Endodermal cell (in vitro differentiated cells): ENCODE data around the gene FAM78A. TPM values are rescaled to one million over a fixed set of nuclear protein-coding genes. Genes with fewer than 3 reads are reported as not detected.

Experiments used
- DNase-seq: peaks from one replicate; pipeline ENCODE4 v3.0.0-alpha.2; 2017
- H3K27ac ChIP-seq: 2 replicates; pipeline ENCODE4 v1.5.1; 2013; ENCODE audit warnings: mild to moderate bottlenecking, low read depth, low read length, moderate library complexity
- H3K27me3 ChIP-seq: 2 replicates; pipeline ENCODE4 v1.6.1; 2013; ENCODE audit warnings: mild to moderate bottlenecking, low read length, moderate library complexity; ENCODE audit not compliant: insufficient read depth, control insufficient read depth, poor library complexity, severe bottlenecking
- H3K36me3 ChIP-seq: 2 replicates; pipeline ENCODE4 v1.7.0; 2013; ENCODE audit warnings: mild to moderate bottlenecking, low read length, moderate library complexity; ENCODE audit not compliant: control insufficient read depth, insufficient read depth
- H3K4me1 ChIP-seq: one replicate; pipeline ENCODE4 v1.7.0; 2013; ENCODE audit warnings: low read length; ENCODE audit not compliant: control insufficient read depth, insufficient read depth
- H3K4me3 ChIP-seq: 2 replicates; pipeline ENCODE4 v1.5.1; 2013; ENCODE audit warnings: mild to moderate bottlenecking, low read length, moderate library complexity
- H3K9ac ChIP-seq: 2 replicates; pipeline ENCODE4 v1.6.1; 2013; ENCODE audit warnings: mild to moderate bottlenecking, low read length, moderate library complexity; ENCODE audit not compliant: poor library complexity, severe bottlenecking; ENCODE audit errors: extremely low read depth
- H3K9me3 ChIP-seq: 2 replicates; pipeline ENCODE4 v1.6.1; 2013; ENCODE audit warnings: mild to moderate bottlenecking, low read length, moderate library complexity; ENCODE audit not compliant: control insufficient read depth
- H3K27ac Mint-ChIP-seq: 2 replicates; pipeline ENCODE4 v1.8.0; 2020; ENCODE audit warnings: mixed read lengths
- H3K27me3 Mint-ChIP-seq: 2 replicates; pipeline ENCODE4 v1.8.0; 2021; ENCODE audit warnings: mild to moderate bottlenecking, mixed read lengths; ENCODE audit not compliant: insufficient read depth
- H3K36me3 Mint-ChIP-seq: 2 replicates; pipeline ENCODE4 v1.8.0; 2020; ENCODE audit warnings: low read depth, mixed read lengths
- H3K4me1 Mint-ChIP-seq: 2 replicates; pipeline ENCODE4 v1.8.0; 2020; ENCODE audit warnings: mixed read lengths
- H3K4me3 Mint-ChIP-seq: 2 replicates; pipeline ENCODE4 v1.8.0; 2020; ENCODE audit warnings: mild to moderate bottlenecking, moderate library complexity, mixed read lengths
- H3K9me3 Mint-ChIP-seq: 2 replicates; pipeline ENCODE4 v1.8.0; 2020; ENCODE audit warnings: mild to moderate bottlenecking, mixed read lengths
- WGBS, 2 experiments: methylation state at CpG; one replicate each; pipeline versions ENCODE4 v1.1.5 to v1.1.7; 2013; ENCODE audit warnings: missing lambda C conversion rate in 2 of 2, mixed read lengths in 1 of 2; ENCODE audit not compliant: insufficient coverage in 1 of 2, insufficient read length in 1 of 2; 5-methylcytosine and 5-hydroxymethylcytosine counted together
- total RNA-seq, 2 donors: library from RNA; stranded (reverse); fragmentation: NEBNext Ultra II Directional in 1 of 2; extraction: Animal tissue kit (Norgen Biotek cat#: 25700) in 1 of 2; gene quantifications; 2 replicates in 1 of 2; 3 replicates in 1 of 2; pipeline ENCODE4 v1.2.1, GENCODE V29; 2021
- TF ChIP-seq, protein P1 (sequence below): fragments of 200-600 bp; sonication (generic); conservative IDR thresholded peaks from 2 replicates; pipeline ENCODE4 v1.5.0; 2021; ENCODE audit warnings: antibody characterized with exemption, mild to moderate bottlenecking

Gene FAM78A
- total RNA-seq, 2 donors from 2014 or later = 5.5 to 5.6 TPM

DNA sequence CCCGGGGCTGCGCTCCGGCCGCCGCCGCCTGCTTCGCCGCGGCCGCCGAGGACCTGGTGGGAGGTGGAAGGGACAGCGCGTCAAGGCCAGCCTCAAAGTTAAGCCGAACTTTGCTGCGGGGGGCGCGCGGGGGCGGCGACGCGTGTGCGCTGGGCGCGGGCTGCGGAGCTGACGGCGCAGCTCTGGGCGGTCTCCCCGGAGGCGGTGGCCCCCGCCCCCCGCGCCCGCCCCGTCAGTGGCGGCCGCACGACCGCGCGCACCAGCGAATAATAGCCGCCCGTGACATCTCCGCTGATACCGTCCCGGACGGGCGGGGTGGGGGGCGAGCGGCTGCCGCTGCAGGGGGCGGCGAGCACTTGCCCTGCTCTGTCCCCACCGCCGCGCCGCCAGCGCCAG is 579 bp upstream of the FAM78A start:
- 0 to 1% methylated on average over 6 to 60 of the region's 60 CpGs for WGBS, 2 experiments
- Mint-ChIP-seq H3K27me3 (peaks cover 39% of the 10 kb centered on the region), H3K9me3 (no peaks in the 10 kb centered on the region), H3K27ac (no peak overlapping the region), H3K36me3 (no peaks in the 10 kb centered on the region), H3K4me3 (peak overlapping the region; percentile 55), H3K4me1 (peaks cover 16% of the 10 kb centered on the region)
- TF ChIP-seq, protein P1, sequence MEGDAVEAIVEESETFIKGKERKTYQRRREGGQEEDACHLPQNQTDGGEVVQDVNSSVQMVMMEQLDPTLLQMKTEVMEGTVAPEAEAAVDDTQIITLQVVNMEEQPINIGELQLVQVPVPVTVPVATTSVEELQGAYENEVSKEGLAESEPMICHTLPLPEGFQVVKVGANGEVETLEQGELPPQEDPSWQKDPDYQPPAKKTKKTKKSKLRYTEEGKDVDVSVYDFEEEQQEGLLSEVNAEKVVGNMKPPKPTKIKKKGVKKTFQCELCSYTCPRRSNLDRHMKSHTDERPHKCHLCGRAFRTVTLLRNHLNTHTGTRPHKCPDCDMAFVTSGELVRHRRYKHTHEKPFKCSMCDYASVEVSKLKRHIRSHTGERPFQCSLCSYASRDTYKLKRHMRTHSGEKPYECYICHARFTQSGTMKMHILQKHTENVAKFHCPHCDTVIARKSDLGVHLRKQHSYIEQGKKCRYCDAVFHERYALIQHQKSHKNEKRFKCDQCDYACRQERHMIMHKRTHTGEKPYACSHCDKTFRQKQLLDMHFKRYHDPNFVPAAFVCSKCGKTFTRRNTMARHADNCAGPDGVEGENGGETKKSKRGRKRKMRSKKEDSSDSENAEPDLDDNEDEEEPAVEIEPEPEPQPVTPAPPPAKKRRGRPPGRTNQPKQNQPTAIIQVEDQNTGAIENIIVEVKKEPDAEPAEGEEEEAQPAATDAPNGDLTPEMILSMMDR = no peak
- peaks cover 30% of the 10 kb centered on the region for H3K27me3 ChIP-seq
- H3K9ac ChIP-seq = no peak overlapping the region
- no peak overlapping the region for H3K27ac ChIP-seq
- H3K36me3 ChIP-seq = no peaks in the 10 kb centered on the region
- H3K9me3 ChIP-seq = no peaks in the 10 kb centered on the region
- no peak for DNase-seq
- H3K4me1 ChIP-seq = no peaks in the 10 kb centered on the region
- peak overlapping the region; percentile 60 for H3K4me3 ChIP-seq

DNA sequence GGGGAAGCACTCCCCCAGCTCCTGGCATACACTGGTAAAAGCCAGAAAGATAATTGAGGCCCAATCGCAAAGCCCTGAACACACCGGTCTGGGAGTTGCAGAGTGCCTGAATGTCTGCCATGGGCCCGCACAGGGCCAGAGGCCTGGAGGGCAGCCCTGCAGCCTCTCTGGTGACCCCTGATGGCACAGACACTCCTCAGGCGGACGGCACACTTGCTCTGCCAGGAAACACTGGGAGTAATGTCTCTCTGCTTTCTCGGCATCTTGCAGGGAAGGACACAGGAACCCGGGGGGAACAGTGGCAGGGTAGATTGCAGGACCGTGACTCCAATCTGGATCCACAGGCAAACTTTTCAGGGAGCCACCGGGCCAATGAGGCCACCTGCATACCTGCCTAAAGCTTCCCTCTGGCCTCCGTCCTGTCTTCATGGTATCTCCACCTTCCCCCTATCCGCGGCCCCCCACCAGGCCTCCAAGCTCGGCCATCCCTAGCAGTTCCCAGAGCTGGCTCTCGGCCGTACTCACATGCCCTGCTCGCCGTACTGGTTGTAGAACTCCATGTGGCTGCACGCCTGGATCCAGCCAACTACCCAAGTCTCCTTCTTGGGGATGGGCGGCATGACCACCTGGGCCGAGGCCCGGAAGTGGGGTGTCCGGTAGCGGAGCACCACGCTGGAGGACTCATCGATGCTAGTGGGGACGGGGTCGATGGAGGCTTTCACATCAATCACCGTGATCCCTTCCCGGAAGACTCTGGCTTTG is 797 bp downstream of the FAM78A start:
- TF ChIP-seq, protein P1 = peak; percentile 69
- H3K4me1 Mint-ChIP-seq = peaks cover 15% of the 10 kb centered on the region
- WGBS, 2 experiments = 86 to 87% methylated on average over 27 to 29 of the region's 29 CpGs
- peak overlapping the region; percentile 55 for H3K4me3 Mint-ChIP-seq
- no peaks in the 10 kb centered on the region for H3K36me3 ChIP-seq
- peaks cover 16% of the 10 kb centered on the region for H3K27me3 ChIP-seq
- H3K4me3 ChIP-seq = no peak overlapping the region
- H3K36me3 Mint-ChIP-seq = no peaks in the 10 kb centered on the region
- no peaks in the 10 kb centered on the region for H3K4me1 ChIP-seq
- H3K9me3 ChIP-seq = no peaks in the 10 kb centered on the region
- H3K27me3 Mint-ChIP-seq = peaks cover 25% of the 10 kb centered on the region
- H3K9me3 Mint-ChIP-seq = no peaks in the 10 kb centered on the region
- peak; percentile 83 for DNase-seq
- no peak overlapping the region for H3K9ac ChIP-seq
- H3K27ac Mint-ChIP-seq = no peak overlapping the region
- no peak overlapping the region for H3K27ac ChIP-seq

DNA sequence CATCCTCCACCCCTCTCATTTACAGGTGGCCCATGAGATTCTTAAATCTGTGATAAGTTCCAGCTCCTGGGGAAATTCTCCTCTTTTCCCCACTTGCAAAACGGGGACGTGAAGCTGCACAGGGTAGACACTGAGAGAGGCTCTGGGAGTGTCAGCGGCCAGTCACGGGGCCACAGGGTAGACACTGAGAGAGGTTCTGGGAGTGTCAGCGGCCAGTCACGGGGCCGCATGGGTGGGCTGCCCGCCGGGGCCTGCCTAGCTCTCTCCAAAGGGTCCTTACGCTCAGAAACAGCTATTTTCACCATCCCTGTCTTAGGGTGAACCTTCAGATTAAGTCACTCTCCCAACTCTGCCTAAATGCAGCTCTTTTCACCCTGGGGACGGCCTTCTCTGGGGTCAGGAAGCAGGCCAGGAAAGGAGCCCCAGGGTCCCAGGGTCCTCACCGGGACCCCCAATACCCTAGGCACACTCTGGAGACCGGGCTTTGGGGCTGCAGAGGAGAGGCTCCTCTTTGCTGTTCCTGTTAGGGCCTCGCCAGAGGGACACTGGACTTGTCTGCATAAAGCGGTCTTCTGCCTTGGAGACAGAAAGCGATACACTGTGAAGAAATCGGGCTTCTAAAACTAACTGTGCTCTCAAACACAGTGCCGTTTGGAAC is 1.5 kb downstream of the FAM78A start:
- Histone ChIP-seq H3K27ac (no peak overlapping the region), H3K4me3 (no peak overlapping the region), H3K36me3 (no peaks in the 10 kb centered on the region), H3K9me3 (no peaks in the 10 kb centered on the region), H3K4me1 (no peaks in the 10 kb centered on the region), H3K27me3 (peaks cover 16% of the 10 kb centered on the region), H3K9ac (no peak overlapping the region)
- peak overlapping the region; percentile 55 for H3K4me3 Mint-ChIP-seq
- H3K27ac Mint-ChIP-seq = no peak overlapping the region
- TF ChIP-seq, protein P1 = no peak
- H3K36me3 Mint-ChIP-seq = no peaks in the 10 kb centered on the region
- H3K27me3 Mint-ChIP-seq = peaks cover 21% of the 10 kb centered on the region
- WGBS, 2 experiments = 92% methylated on average over 15 to 18 of the region's 18 CpGs
- DNase-seq = no peak
- no peaks in the 10 kb centered on the region for H3K9me3 Mint-ChIP-seq
- H3K4me1 Mint-ChIP-seq = peaks cover 15% of the 10 kb centered on the region
